ENCODE measurements around the gene TRDMT1.

TRDMT1 gene

DNA sequence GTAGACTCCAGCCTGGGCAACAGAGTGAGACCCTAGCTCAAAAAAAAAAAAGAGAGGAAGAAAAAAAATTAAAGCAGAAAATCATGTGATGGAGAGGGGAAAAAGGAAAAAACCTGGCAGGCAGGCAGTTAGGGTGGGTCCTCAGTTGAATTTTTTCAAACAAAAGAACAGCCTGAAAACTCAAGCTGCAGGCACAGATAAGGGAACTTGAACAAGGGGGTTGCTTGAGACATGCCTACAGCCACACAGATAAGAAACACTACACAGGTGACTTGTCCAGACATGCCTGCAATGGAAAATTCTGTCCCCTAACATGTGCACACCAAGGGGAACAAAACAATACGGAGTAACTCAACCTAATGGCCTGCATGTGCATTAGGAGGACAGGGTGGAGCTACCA lies 45.7 kb upstream of the TRDMT1 start:
- H3K9ac ChIP-seq: no peak overlapping the region
- H3K79me2 ChIP-seq (ENCODE audit: insufficient read depth, low read depth): no peaks in the 10 kb centered on the region
- no peak overlapping the region for H3K4me2 ChIP-seq
- no peak overlapping the region for H2AFZ ChIP-seq (ENCODE audit: low read depth)
- no peaks in the 10 kb centered on the region for H3K27me3 ChIP-seq (ENCODE audit: insufficient read depth, low read depth)
- no peak overlapping the region for H3K4me3 ChIP-seq (IDR thresholded peaks at IDR 0.05; ENCODE audit: insufficient read depth, low read depth, low read length)
- H4K20me1 ChIP-seq (ENCODE audit: insufficient read depth): no peaks in the 10 kb centered on the region
- H3K27ac ChIP-seq: no peak overlapping the region
- no peaks in the 10 kb centered on the region for H3K4me1 ChIP-seq (ENCODE audit: low read depth, poor library complexity, severe bottlenecking)
- TF ChIP-seq, protein P1, sequence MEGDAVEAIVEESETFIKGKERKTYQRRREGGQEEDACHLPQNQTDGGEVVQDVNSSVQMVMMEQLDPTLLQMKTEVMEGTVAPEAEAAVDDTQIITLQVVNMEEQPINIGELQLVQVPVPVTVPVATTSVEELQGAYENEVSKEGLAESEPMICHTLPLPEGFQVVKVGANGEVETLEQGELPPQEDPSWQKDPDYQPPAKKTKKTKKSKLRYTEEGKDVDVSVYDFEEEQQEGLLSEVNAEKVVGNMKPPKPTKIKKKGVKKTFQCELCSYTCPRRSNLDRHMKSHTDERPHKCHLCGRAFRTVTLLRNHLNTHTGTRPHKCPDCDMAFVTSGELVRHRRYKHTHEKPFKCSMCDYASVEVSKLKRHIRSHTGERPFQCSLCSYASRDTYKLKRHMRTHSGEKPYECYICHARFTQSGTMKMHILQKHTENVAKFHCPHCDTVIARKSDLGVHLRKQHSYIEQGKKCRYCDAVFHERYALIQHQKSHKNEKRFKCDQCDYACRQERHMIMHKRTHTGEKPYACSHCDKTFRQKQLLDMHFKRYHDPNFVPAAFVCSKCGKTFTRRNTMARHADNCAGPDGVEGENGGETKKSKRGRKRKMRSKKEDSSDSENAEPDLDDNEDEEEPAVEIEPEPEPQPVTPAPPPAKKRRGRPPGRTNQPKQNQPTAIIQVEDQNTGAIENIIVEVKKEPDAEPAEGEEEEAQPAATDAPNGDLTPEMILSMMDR (conservative IDR thresholded peaks at IDR 0.05; ENCODE audit: low read depth, low read length): no peak
- no peaks in the 10 kb centered on the region for H3K36me3 ChIP-seq (ENCODE audit: insufficient read depth)

DNA sequence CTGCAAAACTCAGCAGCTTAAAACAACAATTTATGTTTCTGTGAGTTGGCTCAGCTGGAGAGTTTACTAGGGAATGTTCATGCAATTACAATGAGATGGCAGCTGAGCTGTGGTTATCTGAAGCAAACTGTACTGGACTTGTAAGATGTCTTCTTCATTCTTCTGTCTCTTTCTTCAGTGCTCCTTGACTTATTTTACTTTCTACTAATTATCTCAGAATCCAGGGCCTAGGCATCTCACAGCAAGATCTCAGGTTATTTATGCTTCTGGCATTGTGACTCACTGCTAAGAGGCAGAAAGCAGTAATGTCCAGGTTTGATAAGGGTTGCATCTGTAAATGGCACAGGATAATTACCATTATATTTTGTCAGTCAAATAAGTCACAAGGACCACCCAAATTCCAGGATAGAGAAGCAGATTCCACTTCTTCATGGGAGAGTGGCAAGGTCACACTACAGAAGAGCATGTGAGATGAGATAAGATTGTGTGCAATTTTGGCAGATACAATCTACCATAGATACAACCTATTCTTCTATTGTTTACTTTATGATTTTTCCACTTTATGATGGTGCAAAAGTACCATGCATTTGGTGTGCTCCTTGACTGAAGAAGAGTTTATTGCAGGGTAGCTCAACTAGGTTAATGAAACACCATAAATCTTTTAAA lies 43.4 kb upstream of the TRDMT1 start:
- Histone ChIP-seq H3K9ac (no peak overlapping the region), H3K4me2 (no peak overlapping the region), H3K79me2 (ENCODE audit: insufficient read depth, low read depth) (no peaks in the 10 kb centered on the region), H3K4me3 (IDR thresholded peaks at IDR 0.05; ENCODE audit: insufficient read depth, low read depth, low read length) (no peak overlapping the region), H3K36me3 (ENCODE audit: insufficient read depth) (no peaks in the 10 kb centered on the region), H3K27ac (no peak overlapping the region), H2AFZ (ENCODE audit: low read depth) (no peak overlapping the region), H3K27me3 (ENCODE audit: insufficient read depth, low read depth) (no peaks in the 10 kb centered on the region), H3K4me1 (ENCODE audit: low read depth, poor library complexity, severe bottlenecking) (no peaks in the 10 kb centered on the region), H4K20me1 (ENCODE audit: insufficient read depth) (no peaks in the 10 kb centered on the region)
- TF ChIP-seq, protein P1 (conservative IDR thresholded peaks at IDR 0.05; ENCODE audit: low read depth, low read length): no peak

DNA sequence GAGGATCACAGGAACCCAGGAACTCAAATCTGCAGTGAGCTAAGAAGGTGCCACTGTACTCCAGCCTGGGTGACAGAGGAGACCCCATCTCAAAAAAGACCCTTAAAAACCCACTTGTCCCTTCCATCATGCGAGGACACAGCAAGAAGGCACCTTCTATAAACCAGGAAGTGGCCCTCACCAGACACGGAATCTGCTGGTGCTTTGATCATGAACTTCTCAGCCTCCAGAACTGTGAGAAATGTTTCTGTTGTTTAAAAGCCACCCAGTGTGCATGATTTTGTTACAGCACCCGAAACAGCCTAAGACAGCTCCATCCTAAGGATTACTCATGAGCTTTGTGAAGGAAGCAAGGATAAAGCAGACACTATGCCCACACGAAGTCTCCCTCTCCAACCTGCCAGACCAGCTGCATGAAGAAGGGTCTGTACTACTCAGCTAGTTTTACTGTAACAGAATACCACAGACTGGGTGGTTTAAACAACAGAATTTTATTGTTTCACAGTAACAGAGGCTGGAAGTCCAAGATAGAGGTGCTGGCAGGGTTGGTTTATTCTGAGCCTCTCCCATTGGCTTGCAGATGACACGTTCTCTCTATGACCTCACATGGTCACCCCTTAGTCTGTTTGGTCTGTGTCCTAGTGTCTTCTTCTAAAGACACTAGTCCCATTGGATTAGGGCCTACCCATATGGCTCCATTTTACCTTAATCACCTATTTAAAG lies 40.3 kb upstream of the TRDMT1 start:
- TF ChIP-seq, protein P1 (conservative IDR thresholded peaks at IDR 0.05; ENCODE audit: low read depth, low read length): no peak
- H3K4me3 ChIP-seq (IDR thresholded peaks at IDR 0.05; ENCODE audit: insufficient read depth, low read depth, low read length): no peak overlapping the region
- H2AFZ ChIP-seq (ENCODE audit: low read depth): no peak overlapping the region
- H3K4me2 ChIP-seq: no peak overlapping the region
- peaks cover 10% of the 10 kb centered on the region; the same call in 1 of the 2 replicates for H3K36me3 ChIP-seq (ENCODE audit: insufficient read depth)
- H3K27me3 ChIP-seq (ENCODE audit: insufficient read depth, low read depth): no peaks in the 10 kb centered on the region
- H3K27ac ChIP-seq: no peak overlapping the region
- peaks cover 7% of the 10 kb centered on the region for H3K4me1 ChIP-seq (ENCODE audit: low read depth, poor library complexity, severe bottlenecking)
- H3K9ac ChIP-seq: no peak overlapping the region
- 0 out of 2 replicates have a peak, but pooled peaks cover 2% of the 10 kb centered on the region for H4K20me1 ChIP-seq (ENCODE audit: insufficient read depth)
- no peaks in the 10 kb centered on the region for H3K79me2 ChIP-seq (ENCODE audit: insufficient read depth, low read depth)

DNA sequence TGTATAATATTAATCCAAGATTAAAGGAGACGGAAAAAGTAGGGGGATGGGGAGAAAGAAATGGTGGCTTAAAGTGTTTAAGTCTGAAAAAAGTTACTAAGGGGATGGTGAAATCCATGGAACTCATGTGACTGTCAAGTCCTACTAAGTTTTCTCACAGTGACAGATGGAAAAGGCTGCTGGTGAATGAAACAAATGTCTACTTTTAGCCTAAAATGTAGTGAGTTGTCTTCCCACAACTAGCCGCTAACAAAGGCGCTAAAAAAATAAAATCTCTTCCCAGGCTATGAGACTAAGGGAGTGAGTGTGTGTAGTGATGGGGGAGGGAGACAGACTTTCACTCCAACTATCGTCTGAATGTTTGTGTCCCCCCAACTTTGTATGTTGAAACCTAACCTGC lies 39.1 kb upstream of the TRDMT1 start:
- Histone ChIP-seq H3K4me2 (no peak overlapping the region), H3K4me3 (IDR thresholded peaks at IDR 0.05; ENCODE audit: insufficient read depth, low read depth, low read length) (no peak overlapping the region), H3K36me3 (ENCODE audit: insufficient read depth) (peaks cover 16% of the 10 kb centered on the region; the same call in 1 of the 2 replicates), H3K9ac (no peak overlapping the region), H3K27ac (no peak overlapping the region), H4K20me1 (ENCODE audit: insufficient read depth) (0 out of 2 replicates have a peak, but pooled peaks cover 6% of the 10 kb centered on the region), H3K4me1 (ENCODE audit: low read depth, poor library complexity, severe bottlenecking) (peaks cover 14% of the 10 kb centered on the region), H3K27me3 (ENCODE audit: insufficient read depth, low read depth) (no peaks in the 10 kb centered on the region), H3K79me2 (ENCODE audit: insufficient read depth, low read depth) (no peaks in the 10 kb centered on the region), H2AFZ (ENCODE audit: low read depth) (no peak overlapping the region)
- TF ChIP-seq, protein P1 (conservative IDR thresholded peaks at IDR 0.05; ENCODE audit: low read depth, low read length): no peak
